CD4-positive, alpha-beta memory T cell (primary cell): ENCODE results near the gene NCBP3. TPM values are rescaled to one million over a fixed set of nuclear protein-coding genes. Genes with fewer than 3 reads are reported as not detected.

Experiments used
- CTCF ChIA-PET: fragments of 350-600 bp; sonication (Branson Sonifier 250); formaldehyde crosslinking; loops from one replicate; lab custom pipeline; 2021; ENCODE audit warnings: inconsistent platforms; ENCODE audit not compliant: partially characterized antibody; lab: Charles Lee
- POLR2A ChIA-PET: fragments of 350-600 bp; sonication (Branson Sonifier 250); formaldehyde crosslinking; loops from one replicate; lab custom pipeline; 2021; ENCODE audit not compliant: partially characterized antibody; lab: Charles Lee
- DNase-seq, 5 donors: peaks; one replicate each; pipeline versions ENCODE4 v3.0.0 to v3.0.0-alpha.2; 2020 to 2022; ENCODE audit warnings: mixed read lengths in 1 of 5
- H3K27ac ChIP-seq: one replicate; pipeline ENCODE4 v1.7.0; 2013; ENCODE audit warnings: low read depth, low read length
- H3K27me3 ChIP-seq: 2 replicates; pipeline ENCODE4 v1.7.0; 2013; ENCODE audit warnings: mild to moderate bottlenecking, low read length, moderate library complexity; ENCODE audit not compliant: insufficient read depth
- H3K36me3 ChIP-seq: 2 replicates; pipeline ENCODE4 v1.7.0; 2013; ENCODE audit warnings: mild to moderate bottlenecking, low read length, moderate library complexity; ENCODE audit not compliant: insufficient read depth
- H3K4me1 ChIP-seq: 2 replicates; pipeline ENCODE4 v1.7.0; 2013; ENCODE audit warnings: mild to moderate bottlenecking, low read length, moderate library complexity; ENCODE audit not compliant: insufficient read depth
- H3K4me3 ChIP-seq, 2 donors: one replicate each; pipeline ENCODE4 v1.7.0; 2013; ENCODE audit warnings: low read length in 2 of 2, mild to moderate bottlenecking in 1 of 2
- H3K9me3 ChIP-seq, 2 donors: one replicate each; pipeline ENCODE4 v1.7.0; 2013; ENCODE audit warnings: low read length in 2 of 2, control low read depth in 1 of 2; ENCODE audit not compliant: control insufficient read depth in 1 of 2
- H3K27ac Mint-ChIP-seq, 7 donors: one replicate each; pipeline ENCODE4 v1.8.0; 2020 to 2021; ENCODE audit warnings: mixed read lengths in 7 of 7, mild to moderate bottlenecking in 6 of 7, inconsistent platforms in 3 of 7, moderate library complexity in 3 of 7
- H3K27me3 Mint-ChIP-seq, 2 donors: one replicate each; pipeline ENCODE4 v1.8.0; 2020 to 2021; ENCODE audit warnings: mixed read lengths in 2 of 2
- H3K36me3 Mint-ChIP-seq, 2 donors: one replicate each; pipeline ENCODE4 v1.8.0; 2020 to 2021; ENCODE audit warnings: mixed read lengths in 2 of 2, inconsistent platforms in 1 of 2, mild to moderate bottlenecking in 1 of 2
- H3K4me1 Mint-ChIP-seq, 4 donors: one replicate each; pipeline ENCODE4 v1.8.0; 2020 to 2021; ENCODE audit warnings: mixed read lengths in 4 of 4, mild to moderate bottlenecking in 1 of 4
- H3K4me3 Mint-ChIP-seq, 8 donors: one replicate each; pipeline ENCODE4 v1.8.0; 2020 to 2021; ENCODE audit warnings: mixed read lengths in 8 of 8, mild to moderate bottlenecking in 7 of 8, moderate library complexity in 6 of 8, inconsistent platforms in 3 of 8
- H3K9me3 Mint-ChIP-seq, 8 donors: one replicate each; pipeline ENCODE4 v1.8.0; 2020 to 2021; ENCODE audit warnings: mixed read lengths in 8 of 8, mild to moderate bottlenecking in 5 of 8, inconsistent platforms in 3 of 8, moderate library complexity in 1 of 8
- intact Hi-C: fragments of 100-400 bp; cut with micrococcal nuclease; formaldehyde crosslinking; loops from one replicate; pipeline ENCODE4 v1.15.1; 2023
- polyA plus RNA-seq, 2 donors: library from polyadenylated mRNA; unstranded; fragments of 300-500 nt; fragmentation: Illumina TruSeq; gene quantifications; one replicate each; pipeline ENCODE4 v1.2.3, GENCODE V29; 2021
- total RNA-seq, 2 experiments: library from RNA; stranded (reverse); gene quantifications; one replicate each; pipeline ENCODE4 v1.2.3, GENCODE V29; 2021

NCBP3 gene
- total and polyA plus RNA-seq, 4 experiments from 2014 or later: 7.7 to 66.7 (median 32.1) TPM

DNA sequence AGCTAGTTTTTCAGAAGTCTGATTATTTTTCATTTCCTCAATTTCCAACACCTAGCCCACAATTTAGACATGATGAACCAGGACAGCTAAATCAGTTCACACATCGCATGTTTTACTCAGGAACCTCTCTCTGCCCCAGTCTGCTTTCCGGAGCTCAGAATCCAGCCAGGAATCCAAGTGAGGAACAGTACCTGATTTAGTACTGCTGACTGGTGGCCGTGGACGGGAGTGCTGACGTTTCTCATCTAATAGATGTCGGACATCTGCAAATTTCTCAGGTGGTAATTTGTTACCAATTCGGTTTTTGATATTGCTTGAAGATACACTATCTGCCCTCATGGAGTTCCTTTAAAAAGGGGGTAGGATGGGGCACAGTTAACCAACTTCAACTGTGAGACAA is 30.1 kb downstream of the NCBP3 start:
- Histone ChIP-seq H3K4me3 (no peak overlapping the region), H3K4me1 (no peaks in the 10 kb centered on the region), H3K27ac (no peak overlapping the region), H3K36me3 (peaks cover 51% of the 10 kb centered on the region), H3K9me3 (no peaks in the 10 kb centered on the region), H3K27me3 (no peaks in the 10 kb centered on the region)
- ChIA-PET CTCF (interaction anchor here (2.8 to 3.5 kb wide), 2 partner anchors 12 to 78 kb away, joined by 10 to 28 read pairs; no protein-coding TSS in a partner anchor), POLR2A (no interaction called here)
- Mint-ChIP-seq H3K9me3 (peaks cover 0 to 2% (median 0%) of the 10 kb centered on the region in 8 donors), H3K4me1 (no peaks in the 10 kb centered on the region), H3K27ac (no peak overlapping the region), H3K27me3 (no peaks in the 10 kb centered on the region), H3K4me3 (no peak overlapping the region), H3K36me3 (peaks cover 56 to 71% of the 10 kb centered on the region in 2 donors)
- intact Hi-C loops: no loop called here
- no peak for DNase-seq

DNA sequence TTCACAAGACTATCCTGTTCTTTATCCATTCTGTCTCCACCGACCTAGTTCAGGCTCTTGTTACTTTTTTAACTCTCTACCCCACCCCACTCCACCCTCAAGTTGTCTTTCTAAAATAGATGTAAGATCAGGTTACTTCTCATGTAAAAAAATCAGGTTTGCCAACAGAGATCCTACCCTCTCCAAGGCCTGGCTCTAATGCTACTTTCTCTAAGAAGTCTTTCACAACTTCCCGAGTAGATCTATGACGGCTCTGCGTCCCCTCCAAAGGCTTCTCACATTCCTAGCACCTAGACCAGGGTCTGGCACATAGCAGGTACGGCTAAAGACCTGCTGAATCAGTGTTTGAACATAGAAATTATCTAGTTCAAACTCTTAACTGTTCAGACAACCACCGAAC is 30.9 kb downstream of the NCBP3 start:
- H3K4me3 Mint-ChIP-seq: no peak overlapping the region
- intact Hi-C loops: no loop called here
- peaks cover 58 to 72% of the 10 kb centered on the region in 2 donors for H3K36me3 Mint-ChIP-seq
- peaks cover 0 to 2% (median 0%) of the 10 kb centered on the region in 8 donors for H3K9me3 Mint-ChIP-seq
- Histone ChIP-seq H3K27me3 (no peaks in the 10 kb centered on the region), H3K4me3 (no peak overlapping the region), H3K27ac (no peak overlapping the region), H3K9me3 (no peaks in the 10 kb centered on the region), H3K36me3 (peaks cover 52% of the 10 kb centered on the region), H3K4me1 (no peaks in the 10 kb centered on the region)
- H3K27ac Mint-ChIP-seq: peak overlapping the region in 1 of 7 donors; percentile 38
- no peak for DNase-seq
- CTCF ChIA-PET: interaction anchor here (2.8 to 3.5 kb wide), 2 partner anchors 13 to 77 kb away, joined by 10 to 28 read pairs; no protein-coding TSS in a partner anchor
- H3K27me3 Mint-ChIP-seq: no peaks in the 10 kb centered on the region
- H3K4me1 Mint-ChIP-seq: no peaks in the 10 kb centered on the region
- POLR2A ChIA-PET: no interaction called here

DNA sequence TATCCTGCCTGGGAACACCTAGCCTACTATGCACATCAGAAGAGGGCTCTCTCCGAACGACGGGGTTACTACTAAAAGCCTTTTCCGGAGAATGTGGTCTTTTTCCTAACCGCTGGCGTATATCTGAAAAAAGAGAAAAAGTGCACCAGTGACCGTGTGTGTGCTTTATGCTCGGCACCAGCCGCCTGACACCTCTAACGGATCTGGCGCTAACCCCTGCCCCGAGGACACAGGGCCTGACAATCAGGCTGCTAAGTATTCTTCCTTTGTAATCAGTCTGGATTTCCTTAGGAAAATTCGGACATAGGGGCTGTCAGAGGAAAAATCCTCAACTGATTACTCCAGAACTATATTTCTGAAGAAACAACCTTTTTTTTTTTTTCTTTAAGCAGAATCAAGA is 31.7 kb downstream of the NCBP3 start:
- Histone ChIP-seq H3K9me3 (no peaks in the 10 kb centered on the region), H3K27me3 (no peaks in the 10 kb centered on the region), H3K4me3 (no peak overlapping the region), H3K4me1 (no peaks in the 10 kb centered on the region), H3K27ac (no peak overlapping the region), H3K36me3 (peaks cover 52% of the 10 kb centered on the region)
- ChIA-PET POLR2A (no interaction called here), CTCF (interaction anchor here (3.5 kb wide), 1 partner anchor 14 kb away, joined by 10 read pairs; no protein-coding TSS in a partner anchor)
- Mint-ChIP-seq H3K36me3 (peaks cover 63 to 74% of the 10 kb centered on the region in 2 donors), H3K27ac (peak overlapping the region in 1 of 7 donors; percentile 22), H3K4me1 (no peaks in the 10 kb centered on the region), H3K9me3 (peaks cover 0 to 2% (median 0%) of the 10 kb centered on the region in 8 donors), H3K27me3 (no peaks in the 10 kb centered on the region), H3K4me3 (no peak overlapping the region)
- no peak for DNase-seq
- intact Hi-C loops: no loop called here

DNA sequence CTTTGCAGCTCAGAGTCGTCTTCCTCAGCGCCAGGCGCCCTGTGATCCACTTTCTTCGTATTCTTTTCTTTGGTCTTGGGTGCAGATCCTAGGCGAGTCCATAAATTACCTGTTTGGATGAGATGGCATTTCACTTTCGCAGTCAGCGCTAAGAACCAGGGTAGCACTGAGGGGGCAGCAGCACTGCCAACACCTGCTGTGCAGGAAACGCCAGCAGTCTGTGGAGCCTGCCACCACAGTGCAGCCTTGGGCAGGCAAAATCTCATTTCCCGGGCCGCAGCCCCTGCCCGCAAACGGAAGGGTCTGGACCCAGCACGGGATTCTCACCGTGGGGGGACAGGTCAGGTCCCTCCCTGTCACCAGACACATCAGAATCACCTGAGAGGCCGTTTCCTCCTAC is 32.9 kb downstream of the NCBP3 start:
- H3K4me3 ChIP-seq: no peak overlapping the region
- no peaks in the 10 kb centered on the region for H3K27me3 ChIP-seq
- ChIA-PET POLR2A (no interaction called here), CTCF (interaction anchor here (1.6 kb wide), 1 partner anchor 33 kb away, joined by 4 read pairs; no protein-coding TSS in a partner anchor)
- DNase-seq: no peak
- H3K27me3 Mint-ChIP-seq: no peaks in the 10 kb centered on the region
- H3K9me3 ChIP-seq: no peaks in the 10 kb centered on the region
- H3K36me3 Mint-ChIP-seq: peaks cover 61 to 71% of the 10 kb centered on the region in 2 donors
- H3K27ac ChIP-seq: no peak overlapping the region
- peaks cover 46% of the 10 kb centered on the region for H3K36me3 ChIP-seq
- H3K4me1 ChIP-seq: no peaks in the 10 kb centered on the region
- H3K9me3 Mint-ChIP-seq: no peaks in the 10 kb centered on the region
- H3K4me3 Mint-ChIP-seq: no peak overlapping the region
- H3K4me1 Mint-ChIP-seq: no peaks in the 10 kb centered on the region
- H3K27ac Mint-ChIP-seq: no peak overlapping the region
- intact Hi-C loops: no loop called here

DNA sequence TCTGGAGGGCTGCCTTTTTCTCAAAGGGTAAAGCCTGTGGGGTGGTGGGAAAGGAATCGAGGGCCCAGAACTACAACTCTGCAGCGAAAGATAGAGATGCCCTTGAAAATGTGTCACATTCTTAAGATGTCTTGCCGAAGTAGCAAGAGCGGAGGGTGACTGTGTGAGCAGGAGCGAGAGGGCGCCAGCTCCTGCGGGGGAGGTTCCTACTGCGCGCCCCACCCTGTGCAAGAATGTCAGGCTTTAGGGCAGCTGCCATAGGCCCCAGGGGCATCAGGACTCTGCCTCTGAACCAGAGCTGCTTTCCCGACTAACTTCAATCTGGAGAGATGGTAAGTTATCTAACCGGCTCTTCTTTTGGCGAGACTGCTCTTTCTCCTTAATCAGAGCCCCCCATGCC is 33.3 kb downstream of the NCBP3 start:
- DNase-seq: no peak
- Mint-ChIP-seq H3K4me1 (no peaks in the 10 kb centered on the region), H3K27me3 (no peaks in the 10 kb centered on the region), H3K36me3 (peaks cover 64 to 72% of the 10 kb centered on the region in 2 donors), H3K9me3 (no peaks in the 10 kb centered on the region), H3K27ac (no peak overlapping the region), H3K4me3 (no peak overlapping the region)
- H3K4me3 ChIP-seq: no peak overlapping the region
- no peaks in the 10 kb centered on the region for H3K9me3 ChIP-seq
- ChIA-PET CTCF (interaction anchor here (1.5 to 1.6 kb wide), 2 partner anchors 34 to 75 kb away, joined by 4 to 5 read pairs; no protein-coding TSS in a partner anchor), POLR2A (no interaction called here)
- H3K36me3 ChIP-seq: peaks cover 46% of the 10 kb centered on the region
- no peaks in the 10 kb centered on the region for H3K4me1 ChIP-seq
- intact Hi-C loops: no loop called here
- no peak overlapping the region for H3K27ac ChIP-seq
- H3K27me3 ChIP-seq: no peaks in the 10 kb centered on the region

DNA sequence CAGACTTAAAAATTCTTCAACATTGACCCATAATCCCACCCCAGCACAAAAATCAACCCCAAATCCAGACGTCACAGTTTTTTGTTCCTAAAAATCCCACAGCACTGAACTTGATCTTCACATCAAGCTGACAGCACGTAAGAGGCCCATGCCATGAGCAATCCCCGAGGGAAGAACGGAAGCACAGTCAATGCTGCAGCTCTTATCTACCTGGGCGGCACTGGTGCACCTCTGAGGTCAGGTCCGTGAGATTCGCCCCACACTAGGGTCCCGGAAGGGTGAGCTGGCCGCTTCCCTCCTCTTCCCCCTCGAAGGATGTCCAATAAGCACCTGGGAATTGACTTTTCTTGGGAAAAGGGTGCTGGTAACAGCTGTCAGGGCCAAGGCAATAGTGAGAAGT is 33.8 kb downstream of the NCBP3 start:
- Mint-ChIP-seq H3K27me3 (no peaks in the 10 kb centered on the region), H3K4me1 (no peaks in the 10 kb centered on the region), H3K4me3 (no peak overlapping the region), H3K9me3 (no peaks in the 10 kb centered on the region), H3K36me3 (peaks cover 68 to 76% of the 10 kb centered on the region in 2 donors), H3K27ac (peak overlapping the region in 2 of 7 donors; percentile 14 to 53)
- Histone ChIP-seq H3K27ac (no peak overlapping the region), H3K4me1 (no peaks in the 10 kb centered on the region), H3K36me3 (peaks cover 42% of the 10 kb centered on the region), H3K27me3 (no peaks in the 10 kb centered on the region), H3K4me3 (no peak overlapping the region), H3K9me3 (no peaks in the 10 kb centered on the region)
- POLR2A ChIA-PET: no interaction called here
- CTCF ChIA-PET: interaction anchor here (1.1 to 1.6 kb wide), 3 partner anchors 15 to 74 kb away, joined by 3 to 5 read pairs (median 4); no protein-coding TSS in a partner anchor
- no peak for DNase-seq
- intact Hi-C loops: no loop called here

DNA sequence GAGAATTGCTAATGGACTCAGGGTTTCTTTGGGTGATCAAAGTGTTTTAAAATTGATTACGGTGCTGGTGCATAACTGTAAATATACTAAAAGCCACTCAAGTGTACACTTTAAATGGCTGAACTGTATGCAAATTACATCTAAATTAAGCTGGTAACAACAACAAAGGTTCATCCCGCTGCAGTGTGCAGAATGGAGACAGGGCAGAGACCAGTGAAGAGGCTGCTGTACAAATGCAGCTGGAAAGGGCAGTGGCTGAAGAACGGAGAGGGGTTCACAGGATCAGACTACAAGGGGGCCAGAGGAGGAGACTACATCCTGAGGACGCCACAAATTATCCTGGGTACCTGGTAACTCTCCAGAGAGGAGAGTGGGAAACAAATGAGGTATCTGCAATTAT is 36.0 kb downstream of the NCBP3 start:
- Histone ChIP-seq H3K36me3 (peaks cover 35% of the 10 kb centered on the region), H3K27me3 (no peaks in the 10 kb centered on the region), H3K4me1 (no peaks in the 10 kb centered on the region), H3K4me3 (no peak overlapping the region), H3K27ac (no peak overlapping the region), H3K9me3 (no peaks in the 10 kb centered on the region)
- ChIA-PET POLR2A (no interaction called here), CTCF (interaction anchor here (1.0 to 2.1 kb wide), 5 partner anchors 35 to 127 kb away, joined by 3 to 6 read pairs (median 3); no protein-coding TSS in a partner anchor)
- Mint-ChIP-seq H3K36me3 (peaks cover 63 to 65% of the 10 kb centered on the region in 2 donors), H3K27ac (peak overlapping the region in 1 of 7 donors; percentile 39), H3K4me1 (no peaks in the 10 kb centered on the region), H3K9me3 (no peaks in the 10 kb centered on the region), H3K4me3 (no peak overlapping the region), H3K27me3 (no peaks in the 10 kb centered on the region)
- intact Hi-C loops: no loop called here
- no peak for DNase-seq
